DOHH2 (cell line): ENCODE measurements around the gene KCNG1.

Source experiments
- H3F3A ChIP-seq: fragments of 200-600 bp; sonication (generic), shearing (Covaris generic); 2 replicates; pipeline ENCODE4 v1.6.0; 2016; ENCODE audit warnings: antibody characterized with exemption, mild to moderate bottlenecking; ENCODE audit not compliant: control insufficient read depth, insufficient read depth
- H3K27ac ChIP-seq: fragments of 200-600 bp; sonication (generic); 2 replicates; pipeline ENCODE4 v1.5.1; 2014; ENCODE audit warnings: low read depth, mild to moderate bottlenecking, low read length, moderate library complexity
- H3K27me3 ChIP-seq: fragments of 200-600 bp; sonication (generic); 2 replicates; pipeline ENCODE4 v1.6.1; 2014; ENCODE audit warnings: mild to moderate bottlenecking, low read length, mixed read lengths; ENCODE audit not compliant: control insufficient read depth
- H3K36me3 ChIP-seq: fragments of 200-600 bp; sonication (generic); 2 replicates; pipeline ENCODE4 v1.6.1; 2014; ENCODE audit warnings: mild to moderate bottlenecking, low read length, moderate library complexity, mixed read lengths; ENCODE audit not compliant: control insufficient read depth
- H3K4me1 ChIP-seq: fragments of 200-600 bp; sonication (generic); 2 replicates; pipeline ENCODE4 v1.6.1; 2014; ENCODE audit warnings: mild to moderate bottlenecking, low read length, mixed read lengths; ENCODE audit not compliant: control insufficient read depth
- H3K4me2 ChIP-seq: fragments of 200-600 bp; sonication (generic); 2 replicates; pipeline ENCODE4 v1.6.0; 2014; ENCODE audit warnings: mild to moderate bottlenecking, low read length, moderate library complexity
- H3K4me3 ChIP-seq: fragments of 200-600 bp; sonication (generic); 2 replicates; pipeline ENCODE4 v1.5.1; 2014; ENCODE audit warnings: mild to moderate bottlenecking, low read length, mixed read lengths
- H3K79me2 ChIP-seq: fragments of 200-600 bp; sonication (generic); 2 replicates; pipeline ENCODE4 v1.6.1; 2014; ENCODE audit warnings: mild to moderate bottlenecking, low read length, mixed read lengths; ENCODE audit not compliant: control insufficient read depth
- H3K9me2 ChIP-seq: fragments of 200-600 bp; sonication (generic); replicated peaks from 2 replicates; pipeline ENCODE4 v1.6.1; 2014; ENCODE audit warnings: mild to moderate bottlenecking, low read length, mixed read lengths; ENCODE audit not compliant: control insufficient read depth
- H3K9me3 ChIP-seq: fragments of 200-600 bp; sonication (generic); 2 replicates; pipeline ENCODE4 v1.6.1; 2014; ENCODE audit warnings: antibody characterized with exemption, low read length, mixed read lengths; ENCODE audit not compliant: control insufficient read depth, insufficient read depth
- H4K20me1 ChIP-seq: fragments of 200-600 bp; sonication (generic); 2 replicates; pipeline ENCODE4 v1.6.0; 2014; ENCODE audit warnings: low read depth, mild to moderate bottlenecking, antibody characterized with exemption, low read length, moderate library complexity; ENCODE audit not compliant: control insufficient read depth, insufficient read depth
- CTCF ChIP-seq: fragments of 200-600 bp; sonication (generic); IDR thresholded peaks from one replicate; pipeline ENCODE4 v1.5.1; 2014; ENCODE audit warnings: antibody characterized with exemption, mild to moderate bottlenecking, low read depth, low read length; ENCODE audit not compliant: poor library complexity, severe bottlenecking
- EZH2phosphoT487 ChIP-seq: fragments of 200-600 bp; sonication (generic); IDR thresholded peaks from 2 replicates; pipeline ENCODE4 v1.6.1; 2017; ENCODE audit warnings: borderline replicate concordance, mild to moderate bottlenecking, antibody characterized with exemption, low read length, moderate library complexity, mixed read lengths

Gene KCNG1

GRCh38 chr20:50959543-50960126 lies 63.3 kb downstream of the KCNG1 start:
- Histone ChIP-seq H3K79me2 (peaks cover 76% of the 10 kb centered on the region), H3F3A (no peaks in the 10 kb centered on the region; the same call in 1 of the 2 replicates), H3K4me1 (peaks cover 30% of the 10 kb centered on the region), H3K36me3 (peaks cover 52% of the 10 kb centered on the region), H3K27ac (no peak overlapping the region), H3K27me3 (no peaks in the 10 kb centered on the region), H3K9me3 (no peaks in the 10 kb centered on the region), H3K4me2 (peak overlapping the region; percentile 84), H4K20me1 (peaks cover 36% of the 10 kb centered on the region), H3K4me3 (peak overlapping the region; percentile 97), H3K9me2 (no peaks in the 10 kb centered on the region)
- no peak for TF ChIP-seq EZH2phosphoT487
- no peak for TF ChIP-seq CTCF

- Histone ChIP-seq H3K9me2 (no peaks in the 10 kb centered on the region), H3K4me1 (peaks cover 30% of the 10 kb centered on the region), H3K4me2 (peak within 1 kb of the TSS; percentile 84), H3K79me2 (peaks cover 84% of the 10 kb centered on the region), H3K36me3 (peaks cover 59% of the 10 kb centered on the region), H3K27me3 (no peaks in the 10 kb centered on the region), H4K20me1 (peaks cover 36% of the 10 kb centered on the region), H3K4me3 (peak within 1 kb of the TSS; percentile 97), H3K9me3 (no peaks in the 10 kb centered on the region), H3F3A (no peaks in the 10 kb centered on the region; the same call in 1 of the 2 replicates), H3K27ac (peak within 1 kb of the TSS; percentile 76)
- TF ChIP-seq EZH2phosphoT487 (no peak), CTCF (no peak)
These were observed 64.0 kb downstream of the KCNG1 start, which contains the start of gene MOCS3 for GRCh38 chr20:50958615-50959542. Gene MOCS3 (plus strand): TSS chr20:50958818. CDS start chr20:50958843, 25 bp downstream.

- no peaks in the 10 kb centered on the region; the same call in 1 of the 2 replicates for H3F3A ChIP-seq
- TF ChIP-seq CTCF = no peak
- no peaks in the 10 kb centered on the region for H3K27me3 ChIP-seq
- H3K79me2 ChIP-seq = peaks cover 93% of the 10 kb centered on the region
- H3K36me3 ChIP-seq = peaks cover 68% of the 10 kb centered on the region
- H3K9me2 ChIP-seq = no peaks in the 10 kb centered on the region
- peak within 1 kb of the TSS; percentile 76 for H3K27ac ChIP-seq
- peaks cover 30% of the 10 kb centered on the region for H3K4me1 ChIP-seq
- H3K4me2 ChIP-seq = peak within 1 kb of the TSS; percentile 84
- H3K9me3 ChIP-seq = no peaks in the 10 kb centered on the region
- peak within 1 kb of the TSS; percentile 97 for H3K4me3 ChIP-seq
- peaks cover 36% of the 10 kb centered on the region for H4K20me1 ChIP-seq
These were observed 64.9 kb downstream of the KCNG1 start, which contains the start of gene DPM1 for GRCh38 chr20:50957798-50958614. Gene DPM1 (minus strand): TSS chr20:50958532. CDS start chr20:50958523, 9 bp downstream.
